ENCODE results near the gene SH3TC1.
A peak's percentile ranks its signal among the peaks of the same experiment; 100 is the strongest.

SH3TC1 gene

DNA sequence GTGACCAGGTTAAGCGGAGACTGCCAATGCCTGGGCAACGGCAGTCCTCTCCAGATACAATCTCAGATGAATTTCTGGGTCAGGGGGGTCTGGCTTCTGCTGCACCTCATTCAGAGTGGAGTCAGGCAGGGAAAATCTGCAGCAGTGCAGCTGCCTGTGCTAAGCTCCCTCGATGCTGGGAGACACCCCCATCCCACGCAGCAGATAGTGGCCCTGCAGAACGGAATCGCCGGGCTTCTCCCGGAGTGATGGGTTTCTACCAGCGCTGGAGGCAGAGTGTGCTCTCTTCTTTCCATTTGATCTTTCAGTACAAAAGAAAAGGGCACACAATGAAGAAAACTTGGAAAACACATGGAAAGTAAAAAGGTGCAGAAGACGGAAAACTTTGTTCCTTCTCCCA lies 45.6 kb upstream of the SH3TC1 start:
- no peak for DNase-seq (ENCODE audit: low read depth, low spot score)
- in situ Hi-C loops (cut with HindIII; ENCODE audit: low sequenced_read_pairs) = no loop called here
- H3K4me3 ChIP-seq (ENCODE audit: low read depth, low read length) = no peak overlapping the region
- TF ChIP-seq, protein P1, sequence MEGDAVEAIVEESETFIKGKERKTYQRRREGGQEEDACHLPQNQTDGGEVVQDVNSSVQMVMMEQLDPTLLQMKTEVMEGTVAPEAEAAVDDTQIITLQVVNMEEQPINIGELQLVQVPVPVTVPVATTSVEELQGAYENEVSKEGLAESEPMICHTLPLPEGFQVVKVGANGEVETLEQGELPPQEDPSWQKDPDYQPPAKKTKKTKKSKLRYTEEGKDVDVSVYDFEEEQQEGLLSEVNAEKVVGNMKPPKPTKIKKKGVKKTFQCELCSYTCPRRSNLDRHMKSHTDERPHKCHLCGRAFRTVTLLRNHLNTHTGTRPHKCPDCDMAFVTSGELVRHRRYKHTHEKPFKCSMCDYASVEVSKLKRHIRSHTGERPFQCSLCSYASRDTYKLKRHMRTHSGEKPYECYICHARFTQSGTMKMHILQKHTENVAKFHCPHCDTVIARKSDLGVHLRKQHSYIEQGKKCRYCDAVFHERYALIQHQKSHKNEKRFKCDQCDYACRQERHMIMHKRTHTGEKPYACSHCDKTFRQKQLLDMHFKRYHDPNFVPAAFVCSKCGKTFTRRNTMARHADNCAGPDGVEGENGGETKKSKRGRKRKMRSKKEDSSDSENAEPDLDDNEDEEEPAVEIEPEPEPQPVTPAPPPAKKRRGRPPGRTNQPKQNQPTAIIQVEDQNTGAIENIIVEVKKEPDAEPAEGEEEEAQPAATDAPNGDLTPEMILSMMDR (IDR thresholded peaks at IDR 0.05; ENCODE audit: low read depth, low read length) = no peak

DNA sequence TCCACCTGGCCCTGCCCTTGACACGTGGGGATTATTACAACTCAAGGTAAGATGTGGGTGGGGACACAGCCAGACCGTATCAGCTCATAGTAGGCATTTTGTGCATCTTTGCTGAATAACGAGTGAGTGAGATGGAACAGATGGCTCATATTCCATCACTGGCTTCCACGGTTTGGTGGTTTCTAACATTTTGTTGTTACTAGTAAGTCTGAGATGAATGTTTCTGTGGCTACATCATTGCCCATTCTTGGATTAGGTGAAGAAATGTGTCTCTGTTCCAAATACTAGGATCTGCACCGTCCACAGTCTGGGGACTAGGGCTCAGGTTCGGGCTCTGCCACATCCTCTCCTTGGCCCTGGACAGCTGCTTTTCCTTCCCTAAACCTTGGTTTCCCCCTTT lies 44.0 kb upstream of the SH3TC1 start:
- TF ChIP-seq, protein P1 (IDR thresholded peaks at IDR 0.05; ENCODE audit: low read depth, low read length) = no peak
- in situ Hi-C loops (cut with HindIII; ENCODE audit: low sequenced_read_pairs) = no loop called here
- DNase-seq (ENCODE audit: low read depth, low spot score) = no peak
- no peak overlapping the region for H3K4me3 ChIP-seq (ENCODE audit: low read depth, low read length)

DNA sequence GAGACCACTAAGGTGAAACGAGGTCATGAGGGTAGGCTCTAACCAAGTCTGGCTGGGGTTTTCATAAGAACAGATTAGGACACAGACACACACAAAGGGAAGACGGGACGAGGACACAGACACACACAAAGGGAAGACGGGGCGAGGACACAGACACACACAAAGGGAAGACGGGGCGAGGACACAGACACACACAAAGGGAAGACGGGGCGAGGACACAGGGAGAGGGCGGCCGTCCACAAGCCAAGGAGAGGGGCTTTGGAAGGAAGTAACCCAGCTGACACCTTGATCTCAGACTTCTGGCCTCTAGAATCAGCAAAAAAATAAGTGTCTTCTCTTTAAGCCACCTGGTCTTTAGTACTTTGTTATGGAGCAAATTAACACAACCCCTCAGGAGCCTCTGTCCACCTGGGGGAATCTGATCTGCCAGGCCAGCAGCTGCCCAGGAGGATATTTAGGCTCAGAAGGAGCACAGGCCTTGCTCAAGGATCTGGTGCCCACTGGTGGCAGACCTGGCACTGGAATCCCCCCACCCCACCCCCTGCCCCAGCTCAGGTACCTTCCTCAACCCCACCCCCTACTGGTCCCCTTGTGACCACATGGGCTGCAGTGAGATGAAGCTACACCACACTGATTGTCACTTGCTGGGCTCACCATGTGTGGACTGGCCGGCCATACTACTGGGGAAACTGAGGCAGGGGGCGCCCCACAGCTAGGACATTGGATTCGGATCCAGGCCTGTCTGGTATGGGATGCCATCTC lies 43.2 kb upstream of the SH3TC1 start:
- in situ Hi-C loops (cut with HindIII; ENCODE audit: low sequenced_read_pairs) = no loop called here
- no peak for DNase-seq (ENCODE audit: low read depth, low spot score)
- no peak overlapping the region for H3K4me3 ChIP-seq (ENCODE audit: low read depth, low read length)
- TF ChIP-seq, protein P1 (IDR thresholded peaks at IDR 0.05; ENCODE audit: low read depth, low read length) = no peak

DNA sequence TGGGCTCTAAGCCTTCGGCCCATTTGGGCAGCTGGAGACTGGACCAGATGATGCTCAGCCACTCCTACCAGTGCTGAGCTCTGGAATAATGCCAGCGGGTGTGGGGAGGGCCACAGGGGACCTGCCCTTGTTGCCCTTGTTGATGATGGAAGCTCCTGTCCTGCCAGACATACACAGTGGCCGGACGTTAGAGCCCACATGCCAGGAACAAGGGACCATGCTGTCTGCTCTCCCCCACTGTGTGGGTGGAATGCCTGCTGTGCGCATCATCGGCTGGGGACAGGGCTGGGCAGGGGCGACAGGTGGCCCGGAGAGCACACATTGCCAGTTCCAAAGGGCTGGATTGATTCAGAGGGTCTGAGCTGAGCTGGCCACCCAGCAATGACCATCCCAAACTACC lies 42.5 kb upstream of the SH3TC1 start:
- TF ChIP-seq, protein P1 (IDR thresholded peaks at IDR 0.05; ENCODE audit: low read depth, low read length) = no peak
- H3K4me3 ChIP-seq (ENCODE audit: low read depth, low read length) = no peak overlapping the region
- no peak for DNase-seq (ENCODE audit: low read depth, low spot score)
- in situ Hi-C loops (cut with HindIII; ENCODE audit: low sequenced_read_pairs) = no loop called here

DNA sequence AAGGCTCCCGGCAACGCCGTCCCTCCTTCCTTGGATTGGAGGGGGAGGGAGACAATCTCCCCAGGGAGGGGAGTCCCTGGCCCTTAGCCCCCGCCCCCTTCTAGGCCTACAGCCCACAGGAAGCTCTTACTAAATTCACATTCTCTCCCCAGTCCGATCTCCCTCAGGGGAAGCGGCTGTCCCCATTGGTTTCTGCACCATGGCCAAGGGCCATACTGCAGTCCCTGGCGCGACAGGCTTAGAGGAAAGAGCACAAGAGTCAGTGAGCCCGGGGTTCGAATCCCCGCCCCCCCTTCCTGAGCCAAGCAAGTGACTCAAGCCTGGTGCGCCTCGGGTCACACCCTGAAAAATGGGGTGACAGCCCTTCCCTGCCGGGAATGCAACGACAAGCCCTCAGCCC lies 41.6 kb upstream of the SH3TC1 start:
- DNase-seq (ENCODE audit: low read depth, low spot score) = no peak
- TF ChIP-seq, protein P1 (IDR thresholded peaks at IDR 0.05; ENCODE audit: low read depth, low read length) = no peak
- H3K4me3 ChIP-seq (ENCODE audit: low read depth, low read length) = no peak overlapping the region
- in situ Hi-C loops (cut with HindIII; ENCODE audit: low sequenced_read_pairs) = no loop called here

DNA sequence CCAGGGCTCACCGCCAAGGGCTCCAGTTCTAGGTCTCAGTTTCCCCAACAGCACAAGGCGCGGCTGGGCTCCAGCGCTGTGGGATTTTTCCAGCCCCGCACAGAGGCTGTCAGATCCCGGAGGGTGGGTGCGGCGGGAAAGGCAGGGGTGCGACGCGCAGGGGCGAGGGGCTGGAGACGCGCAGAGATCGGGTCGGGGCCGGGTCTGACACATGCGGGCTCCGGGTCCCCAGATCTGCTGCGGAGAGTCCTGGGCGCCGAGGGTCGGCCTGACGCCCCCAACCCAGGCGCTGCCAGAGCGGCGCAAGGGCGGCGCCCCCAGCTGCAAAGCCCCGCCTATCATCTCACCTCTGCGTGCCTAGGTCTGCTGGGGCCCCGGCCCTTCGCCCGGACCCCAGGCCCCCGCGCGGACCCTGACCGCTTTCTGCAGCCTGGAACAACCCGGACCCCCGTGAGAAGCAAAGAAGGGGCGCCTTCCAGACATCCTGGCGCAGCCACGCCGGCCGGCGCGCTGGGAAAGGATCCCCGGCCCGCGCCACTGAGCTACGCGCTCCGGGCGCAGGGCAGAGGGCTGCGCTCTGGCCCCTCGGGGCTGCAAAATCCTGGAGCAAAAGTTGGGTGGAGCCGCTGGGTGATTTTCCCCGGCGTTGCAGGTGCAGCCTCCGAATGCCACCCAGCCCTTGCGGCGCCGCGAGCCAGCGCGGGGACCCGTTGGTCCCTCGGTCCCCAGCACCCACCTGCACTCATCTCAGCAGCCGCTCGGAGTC lies 41.0 kb upstream of the SH3TC1 start:
- TF ChIP-seq, protein P1 (IDR thresholded peaks at IDR 0.05; ENCODE audit: low read depth, low read length) = no peak
- DNase-seq (ENCODE audit: low read depth, low spot score) = no peak
- in situ Hi-C loops (cut with HindIII; ENCODE audit: low sequenced_read_pairs) = no loop called here
- H3K4me3 ChIP-seq (ENCODE audit: low read depth, low read length) = peak overlapping the region; percentile 32
